Measurements from ENCODE around the gene GABRB2.

Gene GABRB2

GRCh38 chr5:161387121-161387520, 159.4 kb downstream of the GABRB2 start:
- no peak for DNase-seq (ENCODE audit: low read depth)

GRCh38 chr5:161385027-161385426, 161.5 kb downstream of the GABRB2 start:
- DNase-seq (ENCODE audit: low read depth), result no peak

- no peak for DNase-seq (ENCODE audit: low read depth)
These were observed 163.8 kb downstream of the GABRB2 start for GRCh38 chr5:161382685-161383084.

GRCh38 chr5:161380486-161380885, 166.0 kb downstream of the GABRB2 start:
- no peak for DNase-seq (ENCODE audit: low read depth)

GRCh38 chr5:161378701-161379100, 167.8 kb downstream of the GABRB2 start:
- no peak for DNase-seq (ENCODE audit: low read depth)

GRCh38 chr5:161376034-161376433, 170.5 kb downstream of the GABRB2 start:
- DNase-seq (ENCODE audit: low read depth), result no peak

- no peak for DNase-seq (ENCODE audit: low read depth)
These were observed 173.2 kb downstream of the GABRB2 start for GRCh38 chr5:161373345-161373707.

- no peak for DNase-seq (ENCODE audit: low read depth)
These were observed 173.7 kb downstream of the GABRB2 start for GRCh38 chr5:161372682-161373344.

GRCh38 chr5:161369022-161369421, 177.5 kb downstream of the GABRB2 start:
- no peak for DNase-seq (ENCODE audit: low read depth)

GRCh38 chr5:161358446-161358845, 188.1 kb downstream of the GABRB2 start:
- no peak for DNase-seq (ENCODE audit: low read depth)

GRCh38 chr5:161344234-161344633, 202.3 kb downstream of the GABRB2 start:
- DNase-seq (ENCODE audit: low read depth), result no peak

GRCh38 chr5:161342886-161343285, 203.6 kb downstream of the GABRB2 start:
- DNase-seq (ENCODE audit: low read depth), result no peak

- no peak for DNase-seq (ENCODE audit: low read depth)
These were observed 206.5 kb downstream of the GABRB2 start for GRCh38 chr5:161340012-161340411.

- DNase-seq (ENCODE audit: low read depth), result no peak
These were observed 213.2 kb downstream of the GABRB2 start for GRCh38 chr5:161333194-161333880.

- no peak for DNase-seq (ENCODE audit: low read depth)
These were observed 214.2 kb downstream of the GABRB2 start for GRCh38 chr5:161332343-161332742.

- DNase-seq (ENCODE audit: low read depth), result no peak
These were observed 232.5 kb downstream of the GABRB2 start for GRCh38 chr5:161314033-161314432.

- no peak for DNase-seq (ENCODE audit: low read depth)
These were observed 233.6 kb downstream of the GABRB2 start for GRCh38 chr5:161312882-161313281.

GRCh38 chr5:161311965-161312364, 234.6 kb downstream of the GABRB2 start:
- no peak for DNase-seq (ENCODE audit: low read depth)

- no peak for DNase-seq (ENCODE audit: low read depth)
These were observed 235.3 kb downstream of the GABRB2 start for GRCh38 chr5:161311146-161311708.

- no peak for DNase-seq (ENCODE audit: low read depth)
These were observed 240.1 kb downstream of the GABRB2 start for GRCh38 chr5:161306351-161306995.

- no peak for DNase-seq (ENCODE audit: low read depth)
These were observed 240.9 kb downstream of the GABRB2 start for GRCh38 chr5:161305601-161306000.

GRCh38 chr5:161302559-161302958, 244.0 kb downstream of the GABRB2 start:
- no peak for DNase-seq (ENCODE audit: low read depth)

- no peak for DNase-seq (ENCODE audit: low read depth)
These were observed 244.9 kb downstream of the GABRB2 start for GRCh38 chr5:161301586-161301985.

Measured in ELR (cell line).